ENCODE results near the gene AVEN.

AVEN gene

GRCh38 chr15:33923446-33923845, 115.6 kb downstream of the AVEN start:
- no peaks in the 10 kb centered on the region for H3K27me3 Mint-ChIP-seq (ENCODE audit: low read depth)
- H3K9me3 Mint-ChIP-seq, result no peaks in the 10 kb centered on the region
- no peaks in the 10 kb centered on the region for H3K4me1 Mint-ChIP-seq
- H3K36me3 Mint-ChIP-seq (ENCODE audit: low read depth), result no peaks in the 10 kb centered on the region
- TF ChIP-seq, protein P1, sequence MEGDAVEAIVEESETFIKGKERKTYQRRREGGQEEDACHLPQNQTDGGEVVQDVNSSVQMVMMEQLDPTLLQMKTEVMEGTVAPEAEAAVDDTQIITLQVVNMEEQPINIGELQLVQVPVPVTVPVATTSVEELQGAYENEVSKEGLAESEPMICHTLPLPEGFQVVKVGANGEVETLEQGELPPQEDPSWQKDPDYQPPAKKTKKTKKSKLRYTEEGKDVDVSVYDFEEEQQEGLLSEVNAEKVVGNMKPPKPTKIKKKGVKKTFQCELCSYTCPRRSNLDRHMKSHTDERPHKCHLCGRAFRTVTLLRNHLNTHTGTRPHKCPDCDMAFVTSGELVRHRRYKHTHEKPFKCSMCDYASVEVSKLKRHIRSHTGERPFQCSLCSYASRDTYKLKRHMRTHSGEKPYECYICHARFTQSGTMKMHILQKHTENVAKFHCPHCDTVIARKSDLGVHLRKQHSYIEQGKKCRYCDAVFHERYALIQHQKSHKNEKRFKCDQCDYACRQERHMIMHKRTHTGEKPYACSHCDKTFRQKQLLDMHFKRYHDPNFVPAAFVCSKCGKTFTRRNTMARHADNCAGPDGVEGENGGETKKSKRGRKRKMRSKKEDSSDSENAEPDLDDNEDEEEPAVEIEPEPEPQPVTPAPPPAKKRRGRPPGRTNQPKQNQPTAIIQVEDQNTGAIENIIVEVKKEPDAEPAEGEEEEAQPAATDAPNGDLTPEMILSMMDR (IDR thresholded peaks at IDR 0.05; ENCODE audit: unreplicated experiment in 3 of 3), result no peak
- no peak overlapping the region for H3K27ac Mint-ChIP-seq
- no peak overlapping the region for H3K4me3 Mint-ChIP-seq

DNA sequence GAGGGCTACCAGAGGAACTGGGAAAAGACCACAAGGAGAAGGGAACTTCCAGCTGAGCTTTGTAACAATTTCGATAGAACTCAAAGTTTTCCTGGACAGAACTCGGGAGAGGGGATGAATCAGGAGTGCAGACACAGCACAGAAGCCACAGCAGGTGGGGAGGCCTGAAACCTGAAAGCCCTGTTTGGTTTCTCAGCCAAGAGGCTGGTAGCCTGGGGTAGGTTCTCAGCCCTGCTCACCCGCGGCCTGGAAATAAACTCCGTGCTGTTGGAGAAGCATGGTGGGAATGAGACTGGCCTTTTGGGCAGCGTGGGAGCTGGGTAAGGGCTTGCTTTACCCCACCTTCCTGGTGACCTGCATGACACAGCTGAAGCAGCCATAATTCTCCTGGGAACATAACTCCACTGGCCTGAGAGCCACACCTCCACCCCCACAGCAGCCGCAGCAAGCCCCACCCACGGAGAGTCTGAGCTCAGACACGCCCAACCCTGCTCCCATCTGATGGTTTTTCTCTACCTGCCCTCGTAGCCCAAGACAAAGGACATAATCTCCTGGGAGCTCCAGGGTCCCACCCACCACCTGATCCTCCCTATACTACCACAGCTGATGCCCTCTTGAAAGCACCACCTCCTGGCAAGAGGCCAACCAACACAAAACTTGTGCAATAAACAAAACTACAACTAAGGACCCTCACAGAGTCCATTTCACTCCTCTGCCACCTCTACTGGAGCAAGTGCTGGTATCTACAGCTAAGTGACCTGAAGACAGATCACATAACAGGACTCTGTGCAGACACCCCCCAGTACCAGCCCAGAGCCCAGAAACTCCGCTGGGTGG, 123.2 kb downstream of the AVEN start:
- Mint-ChIP-seq H3K27ac (peak overlapping the region in 1 of 3 experiments; percentile 44), H3K27me3 (ENCODE audit: low read depth) (no peaks in the 10 kb centered on the region), H3K4me3 (no peak overlapping the region), H3K4me1 (no peaks in the 10 kb centered on the region), H3K36me3 (ENCODE audit: low read depth) (no peaks in the 10 kb centered on the region), H3K9me3 (no peaks in the 10 kb centered on the region)
- TF ChIP-seq, protein P1 (IDR thresholded peaks at IDR 0.05; ENCODE audit: unreplicated experiment in 3 of 3), result no peak

- Mint-ChIP-seq H3K4me3 (no peak overlapping the region), H3K4me1 (no peaks in the 10 kb centered on the region), H3K27ac (no peak overlapping the region), H3K36me3 (ENCODE audit: low read depth) (no peaks in the 10 kb centered on the region), H3K27me3 (ENCODE audit: low read depth) (no peaks in the 10 kb centered on the region), H3K9me3 (no peaks in the 10 kb centered on the region)
- TF ChIP-seq, protein P1 (IDR thresholded peaks at IDR 0.05; ENCODE audit: unreplicated experiment in 3 of 3), result no peak
Measured at GRCh38 chr15:33913459-33913858, 125.5 kb downstream of the AVEN start.

- TF ChIP-seq, protein P1 (IDR thresholded peaks at IDR 0.05; ENCODE audit: unreplicated experiment in 3 of 3), result no peak
- H3K9me3 Mint-ChIP-seq, result no peaks in the 10 kb centered on the region
- no peak overlapping the region for H3K27ac Mint-ChIP-seq
- H3K4me3 Mint-ChIP-seq, result no peak overlapping the region
- H3K27me3 Mint-ChIP-seq (ENCODE audit: low read depth), result no peaks in the 10 kb centered on the region
- no peaks in the 10 kb centered on the region for H3K36me3 Mint-ChIP-seq (ENCODE audit: low read depth)
- H3K4me1 Mint-ChIP-seq, result no peaks in the 10 kb centered on the region
Measured at GRCh38 chr15:33912326-33912725, 126.7 kb downstream of the AVEN start.

DNA sequence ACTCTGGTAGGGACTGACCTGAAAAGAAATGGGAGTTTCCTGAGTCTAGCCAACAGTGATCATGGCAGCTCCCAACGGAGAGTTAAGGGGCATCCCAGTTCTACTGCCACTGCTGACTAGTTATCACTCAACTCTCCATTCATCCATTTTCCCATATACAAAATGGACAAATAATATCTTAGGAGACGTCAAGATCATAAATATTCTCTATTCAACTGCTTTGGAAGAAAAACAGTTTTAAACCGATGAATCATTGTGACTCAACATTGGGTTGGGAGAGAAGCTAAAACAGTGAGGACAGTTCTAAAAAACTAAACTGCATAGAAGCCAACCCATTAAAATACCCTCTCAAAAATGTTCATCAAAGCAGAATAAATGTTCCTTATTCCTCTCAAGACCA, 128.3 kb downstream of the AVEN start:
- Mint-ChIP-seq H3K9me3 (no peaks in the 10 kb centered on the region), H3K4me3 (no peak overlapping the region), H3K4me1 (no peaks in the 10 kb centered on the region), H3K27me3 (ENCODE audit: low read depth) (no peaks in the 10 kb centered on the region), H3K27ac (no peak overlapping the region), H3K36me3 (ENCODE audit: low read depth) (no peaks in the 10 kb centered on the region)
- TF ChIP-seq, protein P1 (IDR thresholded peaks at IDR 0.05; ENCODE audit: unreplicated experiment in 3 of 3), result no peak

DNA sequence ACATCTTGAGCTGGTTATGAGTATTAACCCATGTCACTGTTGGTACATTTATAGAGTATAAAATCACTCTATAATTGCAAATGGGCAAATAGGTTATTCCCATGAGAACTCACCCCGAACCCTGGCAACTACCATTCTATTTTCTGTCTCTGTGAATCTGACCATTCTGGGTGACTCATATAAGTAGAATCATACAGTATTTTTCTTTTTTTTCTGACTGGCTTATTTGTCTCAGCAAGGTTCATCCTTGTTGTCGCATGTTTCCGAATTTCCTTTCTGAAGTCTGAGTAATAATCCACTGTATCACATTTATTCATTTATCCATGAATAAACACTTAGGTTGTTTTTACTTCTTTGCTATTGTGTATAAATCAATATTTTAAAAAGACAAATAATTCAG, 130.6 kb downstream of the AVEN start:
- no peaks in the 10 kb centered on the region for H3K27me3 Mint-ChIP-seq (ENCODE audit: low read depth)
- H3K9me3 Mint-ChIP-seq, result no peaks in the 10 kb centered on the region
- no peaks in the 10 kb centered on the region for H3K4me1 Mint-ChIP-seq
- H3K36me3 Mint-ChIP-seq (ENCODE audit: low read depth), result no peaks in the 10 kb centered on the region
- no peak overlapping the region for H3K4me3 Mint-ChIP-seq
- H3K27ac Mint-ChIP-seq, result no peak overlapping the region
- TF ChIP-seq, protein P1 (IDR thresholded peaks at IDR 0.05; ENCODE audit: unreplicated experiment in 3 of 3), result no peak

All from nephron (organoid).